WTC11 (cell line): ENCODE data around the gene CEP68. TPM values are rescaled to one million over a fixed set of nuclear protein-coding genes. Genes with fewer than 3 reads are reported as not detected.

Source experiments
- ATAC-seq: fragments of 200-7000 bp; cut with Tn5 transposase; 2 replicates; pipeline ENCODE4 v1.10.0; 2021; ENCODE audit warnings: mild to moderate bottlenecking, moderate library complexity
- CTCF ChIA-PET: fragments of 300-600 bp; sonication (Branson Sonifier 250); formaldehyde crosslinking; loops from one replicate; lab custom pipeline; 2021; ENCODE audit warnings: antibody characterized with exemption; lab: Charles Lee
- POLR2A ChIA-PET: fragments of 350-600 bp; sonication (Branson Sonifier 250); formaldehyde crosslinking; loops from one replicate; lab custom pipeline; 2021; ENCODE audit warnings: antibody characterized with exemption; lab: Charles Lee
- DNase-seq: peaks from one replicate; pipeline ENCODE4 v3.0.0; 2021; ENCODE audit warnings: low spot score
- H3K27ac Mint-ChIP-seq: 2 replicates; pipeline ENCODE4 v1.8.0; 2021; ENCODE audit warnings: mixed read lengths
- H3K27me3 Mint-ChIP-seq: 2 replicates; pipeline ENCODE4 v1.8.0; 2021; ENCODE audit warnings: low read depth, mild to moderate bottlenecking, moderate library complexity, mixed read lengths
- H3K36me3 Mint-ChIP-seq: 2 replicates; pipeline ENCODE4 v1.8.0; 2021; ENCODE audit warnings: mixed read lengths
- H3K4me1 Mint-ChIP-seq: 2 replicates; pipeline ENCODE4 v1.8.0; 2022; ENCODE audit warnings: mixed read lengths
- H3K4me3 Mint-ChIP-seq: 2 replicates; pipeline ENCODE4 v1.8.0; 2021; ENCODE audit warnings: mild to moderate bottlenecking, moderate library complexity, mixed read lengths
- H3K9me3 Mint-ChIP-seq: 2 replicates; pipeline ENCODE4 v1.8.0; 2021; ENCODE audit warnings: mixed read lengths
- AR ChIP-seq: fragments of 250-450 bp; sonication (Bioruptor Pico); IDR thresholded peaks from 2 replicates; pipeline ENCODE4 v1.9.0; 2021; ENCODE audit warnings: mild to moderate bottlenecking
- ARID4B ChIP-seq: sonication (generic); formaldehyde crosslinking; IDR thresholded peaks from 2 replicates; pipeline ENCODE4 v1.8.0; 2023; ENCODE audit warnings: missing genetic modification reagents, mild to moderate bottlenecking, borderline replicate concordance
- CREB1 ChIP-seq: sonication (generic); formaldehyde crosslinking; IDR thresholded peaks from 2 replicates; pipeline ENCODE4 v1.8.0; 2023; ENCODE audit warnings: mild to moderate bottlenecking, missing genetic modification reagents
- E2F4 ChIP-seq: sonication (generic); formaldehyde crosslinking; IDR thresholded peaks from 2 replicates; pipeline ENCODE4 v1.8.1; 2022; ENCODE audit warnings: low read depth, mild to moderate bottlenecking, moderate library complexity, missing genetic modification reagents, borderline replicate concordance
- ETV6 ChIP-seq: sonication (generic); formaldehyde crosslinking; IDR thresholded peaks from 2 replicates; pipeline ENCODE4 v1.8.1; 2022; ENCODE audit warnings: mild to moderate bottlenecking, missing genetic modification reagents
- FOXK1 ChIP-seq: sonication (generic); formaldehyde crosslinking; IDR thresholded peaks from 2 replicates; pipeline ENCODE4 v1.8.0; 2022; ENCODE audit warnings: mild to moderate bottlenecking, moderate library complexity, missing genetic modification reagents
- MYBL2 ChIP-seq: sonication (generic); formaldehyde crosslinking; IDR thresholded peaks from 2 replicates; pipeline ENCODE4 v1.8.1; 2023; ENCODE audit warnings: mild to moderate bottlenecking, moderate library complexity, missing genetic modification reagents
- ZNF121 ChIP-seq: sonication (generic); formaldehyde crosslinking; IDR thresholded peaks from 2 replicates; pipeline ENCODE4 v1.8.0; 2023; ENCODE audit warnings: missing genetic modification reagents
- ZNF138 ChIP-seq: sonication (generic); formaldehyde crosslinking; conservative IDR thresholded peaks from 2 replicates; pipeline ENCODE4 v1.8.1; 2022; ENCODE audit warnings: mild to moderate bottlenecking, moderate library complexity, missing genetic modification reagents
- ZNF512 ChIP-seq: sonication (generic); formaldehyde crosslinking; IDR thresholded peaks from 2 replicates; pipeline ENCODE4 v1.8.1; 2022; ENCODE audit warnings: missing genetic modification reagents, borderline replicate concordance
- ZNF532 ChIP-seq: fragments of 250-450 bp; sonication (Bioruptor Pico); IDR thresholded peaks from 2 replicates; pipeline ENCODE4 v1.9.0; 2021; ENCODE audit warnings: mild to moderate bottlenecking, borderline replicate concordance
- total RNA-seq: library from RNA; stranded (reverse); gene quantifications from 3 replicates; pipeline ENCODE4 v1.2.3, GENCODE V29; 2021
- TF ChIP-seq, protein P1 (sequence below): sonication (generic); formaldehyde crosslinking; IDR thresholded peaks from 2 replicates; pipeline ENCODE4 v1.8.0; 2022; ENCODE audit warnings: mild to moderate bottlenecking, missing genetic modification reagents
- TF ChIP-seq, protein P2 (sequence below): fragments of 250-450 bp; sonication (Bioruptor Pico); conservative IDR thresholded peaks from 2 replicates; pipeline ENCODE4 v1.9.0; 2021; ENCODE audit warnings: mild to moderate bottlenecking

Gene CEP68
- total RNA-seq, 1 experiment from 2014 or later, result 16.7 TPM

DNA sequence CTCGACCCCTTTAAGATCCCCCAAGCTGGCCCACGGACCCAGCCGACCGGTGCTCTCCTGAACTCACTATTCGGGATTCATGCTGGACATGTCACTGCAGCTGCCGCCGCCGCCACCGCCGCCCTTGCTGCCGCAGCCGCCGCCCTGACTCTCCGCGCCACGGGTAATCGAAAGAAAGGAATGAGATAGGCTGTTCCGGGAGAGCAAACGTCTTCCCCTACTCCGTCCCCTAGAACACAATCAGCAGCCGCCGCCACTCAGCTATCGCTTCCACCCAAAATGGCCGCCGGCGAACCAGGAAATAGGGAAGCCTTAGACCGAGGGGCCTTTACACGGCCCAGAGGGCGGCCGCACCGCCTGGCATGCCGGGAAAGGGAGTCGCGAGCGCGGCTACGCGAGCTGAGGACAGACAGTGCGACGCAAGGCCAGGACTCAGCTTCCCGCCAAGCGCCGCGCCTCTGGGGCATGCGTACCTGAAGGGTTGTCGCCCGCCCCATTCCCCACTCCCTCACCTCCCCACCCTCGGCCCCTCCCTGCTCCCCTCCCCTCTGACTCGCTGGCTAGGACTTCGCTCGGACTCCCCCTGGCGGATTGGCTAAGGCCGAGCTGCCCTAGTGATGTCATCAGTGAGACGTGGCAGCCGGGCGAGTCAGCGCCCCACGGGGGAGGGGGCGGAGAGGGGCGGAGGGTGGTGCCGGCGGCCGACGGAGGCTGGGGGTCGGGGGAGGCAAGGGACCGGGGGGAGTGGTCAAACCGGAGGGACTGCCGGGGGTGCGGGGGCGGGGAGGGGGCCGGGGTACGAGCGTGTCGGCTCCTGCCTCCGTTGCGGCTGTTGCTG lies 73.8 kb downstream of the CEP68 start, which contains the start of gene RAB1A (continued):
- TF ChIP-seq, protein P1, sequence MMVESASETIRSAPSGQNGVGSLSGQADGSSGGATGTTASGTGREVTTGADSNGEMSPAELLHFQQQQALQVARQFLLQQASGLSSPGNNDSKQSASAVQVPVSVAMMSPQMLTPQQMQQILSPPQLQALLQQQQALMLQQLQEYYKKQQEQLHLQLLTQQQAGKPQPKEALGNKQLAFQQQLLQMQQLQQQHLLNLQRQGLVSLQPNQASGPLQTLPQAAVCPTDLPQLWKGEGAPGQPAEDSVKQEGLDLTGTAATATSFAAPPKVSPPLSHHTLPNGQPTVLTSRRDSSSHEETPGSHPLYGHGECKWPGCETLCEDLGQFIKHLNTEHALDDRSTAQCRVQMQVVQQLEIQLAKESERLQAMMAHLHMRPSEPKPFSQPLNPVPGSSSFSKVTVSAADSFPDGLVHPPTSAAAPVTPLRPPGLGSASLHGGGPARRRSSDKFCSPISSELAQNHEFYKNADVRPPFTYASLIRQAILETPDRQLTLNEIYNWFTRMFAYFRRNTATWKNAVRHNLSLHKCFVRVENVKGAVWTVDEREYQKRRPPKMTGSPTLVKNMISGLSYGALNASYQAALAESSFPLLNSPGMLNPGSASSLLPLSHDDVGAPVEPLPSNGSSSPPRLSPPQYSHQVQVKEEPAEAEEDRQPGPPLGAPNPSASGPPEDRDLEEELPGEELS (CRISPR knock-in tag), result peak; percentile 52; the same call in 1 of the 2 replicates
- TF ChIP-seq CREB1 (CRISPR knock-in tag), result no peak
- no peak for TF ChIP-seq ARID4B (CRISPR knock-in tag)
- TF ChIP-seq MYBL2 (CRISPR knock-in tag), result 0 out of 2 replicates have a peak, but pooled peaks have one; percentile 29
- no peak for TF ChIP-seq ZNF512 (CRISPR knock-in tag)
- no peak; the same call in 1 of the 2 replicates for TF ChIP-seq FOXK1
- no peak for TF ChIP-seq E2F4 (CRISPR knock-in tag)
- peak; percentile 86 for TF ChIP-seq ETV6

- peaks cover 41% of the 10 kb centered on the region for H3K4me1 Mint-ChIP-seq
- H3K36me3 Mint-ChIP-seq, result peaks cover 2% of the 10 kb centered on the region; the same call in 1 of the 2 replicates
- H3K4me3 Mint-ChIP-seq, result peak overlapping the region; percentile 100
- ATAC-seq, result peak; percentile 43
- CTCF ChIA-PET, result interaction anchor here (0.6 to 3.0 kb wide), 18 partner anchors 8 to 1128 kb away, joined by 3 to 20 read pairs (median 6); partner anchors contain the start of genes ACTR2 and CEP68
- no peak for DNase-seq
- H3K9me3 Mint-ChIP-seq, result no peaks in the 10 kb centered on the region
- H3K27me3 Mint-ChIP-seq, result no peaks in the 10 kb centered on the region
- POLR2A ChIA-PET, result interaction anchor here (0.5 to 2.0 kb wide), 11 partner anchors 10 to 477 kb away, joined by 3 to 15 read pairs (median 3); partner anchors contain the start of genes ACTR2, CEP68 and SERTAD2
- H3K27ac Mint-ChIP-seq, result peak overlapping the region; percentile 96
- TF ChIP-seq AR (CRISPR knock-in tag) (peak; percentile 54; the same call in 1 of the 2 replicates), ZNF121 (CRISPR knock-in tag) (peak; percentile 84), ZNF138 (CRISPR knock-in tag) (no peak), ZNF532 (CRISPR knock-in tag) (0 out of 2 replicates have a peak, but pooled peaks have one; percentile 8)
- TF ChIP-seq, protein P2, sequence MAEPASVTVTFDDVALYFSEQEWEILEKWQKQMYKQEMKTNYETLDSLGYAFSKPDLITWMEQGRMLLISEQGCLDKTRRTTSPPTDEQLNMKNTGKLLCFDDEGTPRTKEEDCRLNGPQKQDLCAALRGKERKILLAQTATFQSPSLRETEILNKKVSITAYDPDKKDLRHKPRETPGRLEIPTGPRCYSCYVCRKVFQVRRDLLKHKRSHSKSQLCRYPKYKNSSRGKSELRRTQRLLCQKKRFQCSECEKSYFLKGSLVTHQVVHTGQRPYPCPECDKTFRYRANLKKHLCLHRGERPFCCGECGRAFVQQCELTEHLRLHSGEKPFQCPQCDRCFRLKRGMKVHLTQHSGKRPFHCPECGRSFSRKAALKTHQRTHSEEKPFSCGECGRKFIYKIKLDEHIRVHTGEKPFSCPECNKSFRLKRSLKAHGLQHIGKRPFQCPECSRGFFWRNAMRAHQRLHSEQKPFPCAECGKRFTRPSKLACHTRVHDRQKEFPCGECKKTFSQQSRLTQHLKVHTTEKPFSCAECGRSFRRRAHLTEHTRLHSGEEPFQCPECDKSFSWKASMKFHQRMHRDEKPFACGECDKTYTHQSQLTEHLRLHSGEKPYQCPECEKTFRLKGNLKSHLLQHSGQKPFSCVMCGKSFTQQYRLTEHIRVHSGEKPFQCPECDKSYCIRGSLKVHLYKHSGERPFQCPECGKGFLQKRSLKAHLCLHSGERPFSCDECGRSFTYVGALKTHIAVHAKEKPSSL (CRISPR knock-in tag), result no peak
These were observed 74.5 kb downstream of the CEP68 start for GRCh38 chr2:65130664-65131175.
